Trophoblast cell (in vitro differentiated cells and primary cell): ENCODE data around the gene TMOD1.
"Not testable (repeated sequence)": the region's sequence is repeated elsewhere in the genome, so short reads cannot be mapped to it uniquely, and the experiment has no call there.

Source experiments
- DNase-seq, 2 donors: peaks; one replicate each; pipeline ENCODE4 v3.0.0-alpha.2; 2016
- H2AFZ ChIP-seq: 2 replicates; pipeline ENCODE4 v1.6.1; 2013; ENCODE audit warnings: low read length, moderate library complexity, mild to moderate bottlenecking; ENCODE audit not compliant: insufficient read depth, poor library complexity
- H2AK5ac ChIP-seq: 2 replicates; pipeline ENCODE4 v1.6.1; 2013; ENCODE audit warnings: mild to moderate bottlenecking, low read length
- H2BK120ac ChIP-seq: 2 replicates; pipeline ENCODE4 v1.6.1; 2013; ENCODE audit warnings: low read length, mild to moderate bottlenecking, moderate library complexity; ENCODE audit not compliant: insufficient read depth, poor library complexity
- H2BK12ac ChIP-seq: 2 replicates; pipeline ENCODE4 v1.6.1; 2013; ENCODE audit warnings: mild to moderate bottlenecking, low read length, moderate library complexity
- H2BK5ac ChIP-seq: 2 replicates; pipeline ENCODE4 v1.6.1; 2013; ENCODE audit warnings: low read length, low read depth, moderate library complexity, mild to moderate bottlenecking; ENCODE audit not compliant: poor library complexity
- H3K14ac ChIP-seq: 2 replicates; pipeline ENCODE4 v1.6.1; 2013; ENCODE audit warnings: mild to moderate bottlenecking, low read length
- H3K18ac ChIP-seq: 2 replicates; pipeline ENCODE4 v1.6.1; 2013; ENCODE audit warnings: mild to moderate bottlenecking, low read length
- H3K23ac ChIP-seq: 2 replicates; pipeline ENCODE4 v1.6.1; 2013; ENCODE audit warnings: low read length
- H3K27ac ChIP-seq: 2 replicates; pipeline ENCODE4 v1.5.1; 2013; ENCODE audit warnings: low read depth, mild to moderate bottlenecking, inconsistent platforms, low read length, moderate library complexity
- H3K27me3 ChIP-seq: 2 replicates; pipeline ENCODE4 v1.6.1; 2013; ENCODE audit warnings: inconsistent platforms, mild to moderate bottlenecking, low read length, moderate library complexity; ENCODE audit not compliant: insufficient read depth
- H3K36me3 ChIP-seq, 2 experiments: 1 replicate in 1 of 2; 2 replicates in 1 of 2; pipeline ENCODE4 v1.6.1; 2013; ENCODE audit warnings: low read length in 2 of 2, mild to moderate bottlenecking in 2 of 2, moderate library complexity in 1 of 2; ENCODE audit not compliant: insufficient read depth in 2 of 2, control insufficient read depth in 1 of 2
- H3K4ac ChIP-seq: 2 replicates; pipeline ENCODE4 v1.6.1; 2013; ENCODE audit warnings: low read depth, mild to moderate bottlenecking, low read length, moderate library complexity
- H3K4me1 ChIP-seq, 2 experiments: 1 replicate in 1 of 2; 2 replicates in 1 of 2; pipeline ENCODE4 v1.6.1; 2013; ENCODE audit warnings: low read length in 2 of 2, mild to moderate bottlenecking in 2 of 2, moderate library complexity in 1 of 2; ENCODE audit not compliant: insufficient read depth in 2 of 2, control insufficient read depth in 1 of 2
- H3K4me2 ChIP-seq: 2 replicates; pipeline ENCODE4 v1.6.1; 2013; ENCODE audit warnings: inconsistent platforms, mild to moderate bottlenecking, low read length, moderate library complexity
- H3K4me3 ChIP-seq: 2 replicates; pipeline ENCODE4 v1.5.1; 2013; ENCODE audit warnings: mild to moderate bottlenecking, low read depth, low read length, inconsistent platforms
- H3K79me1 ChIP-seq: one replicate; pipeline ENCODE4 v1.6.1; 2013; ENCODE audit warnings: low read length
- H3K79me2 ChIP-seq: 2 replicates; pipeline ENCODE4 v1.6.1; 2013; ENCODE audit warnings: low read length, mild to moderate bottlenecking; ENCODE audit not compliant: control insufficient read depth, insufficient read depth, poor library complexity
- H3K9ac ChIP-seq: 2 replicates; pipeline ENCODE4 v1.6.1; 2013; ENCODE audit warnings: mild to moderate bottlenecking, low read length
- H3K9me3 ChIP-seq: 2 replicates; pipeline ENCODE4 v1.6.1; 2013; ENCODE audit warnings: low read depth, mild to moderate bottlenecking, control low read depth, inconsistent platforms, low read length; ENCODE audit not compliant: insufficient read depth
- H4K12ac ChIP-seq: 2 replicates; pipeline ENCODE4 v1.6.1; 2013; ENCODE audit warnings: low read depth, mild to moderate bottlenecking, low read length, moderate library complexity
- H4K8ac ChIP-seq: 2 replicates; pipeline ENCODE4 v1.6.1; 2013; ENCODE audit warnings: low read depth, mild to moderate bottlenecking, low read length, moderate library complexity
- H4K91ac ChIP-seq: one replicate; pipeline ENCODE4 v1.6.1; 2013; ENCODE audit warnings: low read depth, mild to moderate bottlenecking, low read length, moderate library complexity
- WGBS: extraction: QIAGEN DNeasy Blood & Tissue Kit; methylation state at CpG from one replicate; pipeline ENCODE4 v1.1.7; 2013; ENCODE audit warnings: missing lambda C conversion rate; ENCODE audit not compliant: insufficient read length, insufficient coverage; ENCODE audit errors: extremely low coverage; 5-methylcytosine and 5-hydroxymethylcytosine counted together

TMOD1 gene

DNA sequence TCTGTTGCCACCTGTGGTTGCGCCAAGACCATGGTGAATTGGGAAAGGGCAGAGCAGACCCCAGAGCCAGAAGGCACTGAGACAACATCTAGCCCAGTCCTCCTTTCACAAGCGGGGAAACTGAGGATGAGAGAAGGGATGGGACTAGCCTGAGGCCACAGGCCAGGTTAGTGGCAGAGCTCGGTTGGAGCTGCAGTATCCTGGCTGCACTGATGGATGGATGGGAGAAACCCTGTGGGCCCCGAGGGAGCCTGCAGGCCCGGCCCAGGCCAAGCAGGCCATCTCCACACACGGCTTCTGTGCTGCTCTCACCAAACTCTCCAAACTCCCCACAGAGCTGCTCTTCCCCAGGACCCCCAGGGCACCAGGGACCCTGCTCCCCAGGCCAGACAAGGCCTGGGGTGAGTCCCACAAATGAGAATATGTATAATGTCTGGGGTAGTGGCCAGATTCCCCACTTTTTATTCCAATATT is 71.5 kb downstream of the TMOD1 start:
- Histone ChIP-seq H2AK5ac (no peak overlapping the region), H3K23ac (no peak overlapping the region), H3K36me3 (no peaks in the 10 kb centered on the region), H3K79me1 (no peaks in the 10 kb centered on the region), H3K4me3 (no peak overlapping the region), H3K79me2 (no peaks in the 10 kb centered on the region), H4K8ac (no peak overlapping the region), H3K9ac (no peak overlapping the region), H3K27me3 (no peaks in the 10 kb centered on the region), H2BK5ac (no peak overlapping the region), H2BK120ac (no peak overlapping the region), H3K4me1 (no peaks in the 10 kb centered on the region), H2AFZ (no peak overlapping the region), H3K4ac (no peak overlapping the region), H2BK12ac (no peak overlapping the region), H3K14ac (no peak overlapping the region), H4K12ac (no peak overlapping the region), H3K27ac (no peak overlapping the region), H3K18ac (no peak overlapping the region), H4K91ac (no peak overlapping the region), H3K9me3 (peaks cover 2% of the 10 kb centered on the region), H3K4me2 (no peak overlapping the region)
- no peak for DNase-seq
- no CpG with 5 or more reads among the region's 6 CpGs for WGBS

- H3K4ac ChIP-seq: no peak overlapping the region
Observed at GRCh38 chr9:97573482-97574073, 72.1 kb downstream of the TMOD1 start.

GRCh38 chr9:97574101-97574571 is 72.7 kb downstream of the TMOD1 start:
- not testable (repeated sequence) for H3K79me2 ChIP-seq, H2BK5ac ChIP-seq, H2BK12ac ChIP-seq, H3K4ac ChIP-seq, H3K9ac ChIP-seq, H3K36me3 ChIP-seq, H3K4me3 ChIP-seq, DNase-seq, H2BK120ac ChIP-seq, H3K9me3 ChIP-seq, H3K4me1 ChIP-seq, H2AFZ ChIP-seq, H3K23ac ChIP-seq, H2AK5ac ChIP-seq, H3K18ac ChIP-seq, H4K8ac ChIP-seq, H4K12ac ChIP-seq, H3K79me1 ChIP-seq, H3K4me2 ChIP-seq, H3K14ac ChIP-seq, H3K27ac ChIP-seq, H3K27me3 ChIP-seq, H4K91ac ChIP-seq
- WGBS: no CpG with 5 or more reads among the region's 47 CpGs

More at GRCh38 chr9:97573482-97574073, 72.1 kb downstream of the TMOD1 start:
- no peaks in the 10 kb centered on the region for H3K79me1 ChIP-seq
- H3K18ac ChIP-seq: no peak overlapping the region
- no peak overlapping the region for H3K23ac ChIP-seq
- H2AK5ac ChIP-seq: no peak overlapping the region
- WGBS: no CpG with 5 or more reads among the region's 5 CpGs
- H4K8ac ChIP-seq: no peak overlapping the region
- H2BK5ac ChIP-seq: no peak overlapping the region
- no peak overlapping the region for H3K14ac ChIP-seq
- H3K4me3 ChIP-seq: no peak overlapping the region
- H3K27me3 ChIP-seq: no peaks in the 10 kb centered on the region
- H2AFZ ChIP-seq: no peak overlapping the region
- no peaks in the 10 kb centered on the region for H3K36me3 ChIP-seq
- H3K27ac ChIP-seq: no peak overlapping the region
- no peak overlapping the region for H2BK120ac ChIP-seq
- no peak overlapping the region for H3K9ac ChIP-seq
- H3K4me1 ChIP-seq: no peaks in the 10 kb centered on the region
- peaks cover 3% of the 10 kb centered on the region for H3K9me3 ChIP-seq
- H3K79me2 ChIP-seq: no peaks in the 10 kb centered on the region
- no peak overlapping the region for H2BK12ac ChIP-seq
- DNase-seq: no peak
- H4K12ac ChIP-seq: no peak overlapping the region
- no peak overlapping the region for H4K91ac ChIP-seq
- H3K4me2 ChIP-seq: no peak overlapping the region

DNA sequence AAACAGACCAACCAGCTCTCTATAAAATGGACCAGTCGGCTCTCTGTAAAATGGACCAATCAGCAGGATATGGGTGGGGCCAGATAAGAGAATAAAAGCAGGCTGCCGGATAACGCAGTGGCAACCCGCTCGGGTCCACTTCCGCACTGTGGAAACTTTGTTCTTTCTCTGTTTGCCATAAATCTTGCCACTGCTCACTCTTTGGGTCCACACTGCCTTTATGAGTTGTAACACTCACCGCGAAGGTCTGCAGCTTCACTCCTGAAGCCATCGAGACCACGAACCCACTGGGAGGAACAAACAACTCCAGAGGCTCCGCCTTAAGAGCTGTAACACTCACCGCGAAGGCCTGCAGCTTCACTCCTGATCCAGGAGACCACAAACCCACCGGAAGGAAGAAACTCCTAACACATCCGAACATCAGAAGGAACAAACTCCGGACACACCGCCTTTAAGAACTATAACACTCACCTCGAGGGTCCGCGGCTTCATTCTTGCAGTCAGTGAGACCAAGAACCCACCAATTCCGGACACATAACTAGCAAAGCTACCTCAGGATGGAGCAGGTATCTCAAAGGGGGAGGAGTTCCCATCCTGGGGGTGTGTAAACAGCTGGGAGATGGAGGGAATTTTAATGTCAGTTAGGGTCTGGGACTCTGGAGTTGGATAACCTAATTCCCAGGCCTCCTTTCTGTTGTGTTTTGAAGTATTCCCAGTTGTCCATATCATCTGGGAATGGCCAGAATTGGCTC is 73.6 kb downstream of the TMOD1 start:
- not testable (repeated sequence) for H4K91ac ChIP-seq, H3K79me2 ChIP-seq, H2BK12ac ChIP-seq, H2BK5ac ChIP-seq, H3K79me1 ChIP-seq, H3K14ac ChIP-seq, H3K9me3 ChIP-seq, H3K27me3 ChIP-seq, H4K8ac ChIP-seq, H3K36me3 ChIP-seq, H3K27ac ChIP-seq, H3K4ac ChIP-seq, DNase-seq, H2AK5ac ChIP-seq, H4K12ac ChIP-seq, H3K4me1 ChIP-seq, H3K9ac ChIP-seq, H3K4me3 ChIP-seq, H2BK120ac ChIP-seq, H2AFZ ChIP-seq, H3K23ac ChIP-seq, H3K4me2 ChIP-seq, H3K18ac ChIP-seq
- no CpG with 5 or more reads among the region's 21 CpGs for WGBS
